Small intestine (tissue), 7 donors: ENCODE measurements around the gene KANSL1. TPM values are rescaled to one million over a fixed set of nuclear protein-coding genes. Genes with fewer than 3 reads are reported as not detected.

ENCODE experiments used
- DNase-seq, 2 donors: peaks; one replicate each; pipeline versions ENCODE4 v3.0.0 to v3.0.0-alpha.2; 2013
- FAIRE-seq: peaks from 2 replicates; lab custom pipeline; 2012; peaks lifted over from hg19 to GRCh38; lab: Jason Lieb, UNC
- H3K27ac ChIP-seq, 3 donors: one replicate each; pipeline ENCODE4 v1.5.1; 2013; ENCODE audit warnings: low read length in 2 of 3, mild to moderate bottlenecking in 2 of 3, control low read depth in 1 of 3, inconsistent platforms in 1 of 3, low read depth in 1 of 3, moderate library complexity in 1 of 3
- H3K27me3 ChIP-seq, 3 donors: one replicate each; pipeline ENCODE4 v1.6.1; 2013; ENCODE audit warnings: low read length in 3 of 3, inconsistent platforms in 1 of 3; ENCODE audit not compliant: control insufficient read depth in 3 of 3, insufficient read depth in 3 of 3
- H3K36me3 ChIP-seq, 3 donors: one replicate each; pipeline ENCODE4 v1.6.1; 2013; ENCODE audit warnings: low read length in 3 of 3, inconsistent platforms in 1 of 3, low read depth in 1 of 3, mild to moderate bottlenecking in 1 of 3, moderate library complexity in 1 of 3; ENCODE audit not compliant: control insufficient read depth in 3 of 3, insufficient read depth in 2 of 3
- H3K4me1 ChIP-seq, 3 donors: one replicate each; pipeline ENCODE4 v1.6.1; 2013; ENCODE audit warnings: low read length in 2 of 3, inconsistent platforms in 1 of 3, low read depth in 1 of 3, mild to moderate bottlenecking in 1 of 3, moderate library complexity in 1 of 3; ENCODE audit not compliant: control insufficient read depth in 3 of 3, insufficient read depth in 2 of 3
- H3K4me3 ChIP-seq, 3 donors: one replicate each; pipeline ENCODE4 v1.5.1; 2013; ENCODE audit warnings: low read length in 3 of 3, control low read depth in 1 of 3, inconsistent platforms in 1 of 3, low read depth in 1 of 3, mild to moderate bottlenecking in 1 of 3, moderate library complexity in 1 of 3
- H3K9me3 ChIP-seq, 2 donors: one replicate each; pipeline ENCODE4 v1.6.1; 2013; ENCODE audit warnings: low read depth in 1 of 2, low read length in 1 of 2; ENCODE audit not compliant: control insufficient read depth in 2 of 2, insufficient read depth in 1 of 2
- WGBS, 3 donors: extraction: QIAGEN DNeasy Blood & Tissue Kit; methylation state at CpG; one replicate each; pipeline ENCODE4 v1.1.7; 2013; 5-methylcytosine and 5-hydroxymethylcytosine counted together
- polyA plus RNA-seq, 4 donors: library from polyadenylated mRNA; stranded (reverse) in 3 of 4; unstranded in 1 of 4; fragments of 200-250 nt in 3 of 4; fragments of 120-200 nt in 1 of 4; gene quantifications; one replicate each; pipeline versions ENCODE4 v1.2.1 to v1.2.3, GENCODE V29; 2013
- donor health status: healthy with polysubstance abuse.
- donor health status: control.
- donor health status: control.
- donor health status: Bipolar disorder and iron deficiency.
- donor health status: healthy.

Gene KANSL1
- polyA plus RNA-seq, 4 donors: 12.7 to 54.0 (median 20.2) TPM

DNA sequence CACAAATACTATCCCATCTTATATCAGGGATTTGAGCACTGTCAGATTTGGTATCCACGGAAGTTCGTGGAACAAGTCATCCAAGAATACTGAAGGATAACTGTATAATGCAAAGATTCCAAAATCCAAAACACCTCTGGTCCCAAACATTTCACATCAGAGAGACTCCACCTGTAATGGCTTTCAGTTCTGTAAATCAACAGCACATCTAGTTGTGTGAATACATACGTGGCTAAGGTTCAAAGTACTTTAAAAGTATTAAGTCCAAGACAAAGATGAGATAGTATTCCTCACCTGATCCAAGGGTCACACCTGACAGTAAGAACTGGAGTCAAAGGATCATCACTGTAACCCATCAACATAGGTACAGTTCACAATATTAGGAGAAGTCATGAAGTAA lies 54.8 kb downstream of the KANSL1 start:
- FAIRE-seq: peak; percentile 67
- H3K27ac ChIP-seq: peak overlapping the region in 2 of 3 donors; percentile 50 to 64
- peaks cover 0 to 3% (median 0%) of the 10 kb centered on the region in 3 donors for H3K36me3 ChIP-seq
- H3K9me3 ChIP-seq: no peaks in the 10 kb centered on the region
- 24 to 58% (median 31%) methylated on average over 3 of the region's 3 CpGs for WGBS, 3 donors
- peak; percentile 82 to 85 for DNase-seq
- no peaks in the 10 kb centered on the region for H3K27me3 ChIP-seq
- H3K4me1 ChIP-seq: peaks cover 7 to 13% (median 9%) of the 10 kb centered on the region in 3 donors
- no peak overlapping the region for H3K4me3 ChIP-seq

DNA sequence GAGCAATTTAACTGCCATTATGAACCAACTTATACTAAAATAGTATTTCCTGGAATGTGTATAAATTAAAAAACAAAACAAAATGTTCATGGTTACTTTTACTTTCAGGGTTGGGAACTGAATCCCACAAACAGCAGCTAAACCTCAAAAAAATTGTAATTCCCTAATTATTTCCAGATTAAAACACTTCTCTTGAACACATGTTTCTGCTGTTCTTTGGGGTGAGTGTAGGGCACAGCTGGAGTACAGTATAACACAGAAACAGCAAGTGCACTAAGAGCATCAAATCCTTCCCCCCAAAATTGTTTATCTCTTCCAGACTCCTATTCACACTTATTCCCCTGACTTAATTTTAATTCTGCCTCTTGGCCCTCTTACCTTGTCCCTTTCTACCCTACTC lies 56.4 kb downstream of the KANSL1 start:
- no peak for FAIRE-seq
- peaks cover 4 to 13% (median 9%) of the 10 kb centered on the region in 3 donors for H3K4me1 ChIP-seq
- no peaks in the 10 kb centered on the region for H3K27me3 ChIP-seq

DNA sequence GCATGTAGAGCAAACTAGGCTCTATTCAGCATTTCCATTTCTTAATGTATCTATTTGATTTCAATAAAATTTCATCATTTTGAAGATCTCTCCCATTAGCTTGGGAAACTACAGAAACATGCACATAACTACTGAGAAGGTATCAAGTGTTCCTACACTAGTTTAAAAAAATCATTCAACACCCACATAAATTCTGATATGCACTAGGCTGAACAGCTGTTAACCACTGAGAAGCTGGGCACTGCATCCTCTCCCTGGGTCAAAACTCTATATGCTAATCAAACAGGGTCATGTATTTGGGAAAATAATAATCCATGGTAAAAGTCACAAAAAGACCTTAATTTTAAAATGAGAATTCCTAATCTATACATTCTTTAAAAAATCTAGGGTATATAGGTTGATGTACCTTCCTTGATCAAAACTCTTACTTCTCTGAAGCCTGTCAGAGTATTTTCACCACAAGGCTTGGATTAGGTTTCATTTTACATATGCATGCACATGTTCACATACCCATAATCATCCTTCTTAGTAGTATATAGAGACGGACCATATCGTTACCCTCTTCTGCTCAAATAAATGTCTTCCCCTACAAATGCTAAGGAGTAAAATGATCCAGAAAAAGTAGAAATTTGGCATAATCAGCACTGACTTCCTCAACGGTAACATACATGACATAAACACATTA lies 57.2 kb downstream of the KANSL1 start:
- peaks cover 0 to 3% (median 0%) of the 10 kb centered on the region in 3 donors for H3K36me3 ChIP-seq
- no peak overlapping the region for H3K4me3 ChIP-seq
- H3K27ac ChIP-seq: no peak overlapping the region
- no peak for FAIRE-seq
- no peaks in the 10 kb centered on the region for H3K9me3 ChIP-seq
- no peaks in the 10 kb centered on the region for H3K27me3 ChIP-seq
- no peak for DNase-seq
- 66 to 87% (median 76%) methylated on average over 3 of the region's 3 CpGs for WGBS, 3 donors
- peaks cover 2 to 13% (median 9%) of the 10 kb centered on the region in 3 donors for H3K4me1 ChIP-seq

More for the DNA sequence above, 56.4 kb downstream of the KANSL1 start:
- DNase-seq: no peak
- no peak overlapping the region for H3K4me3 ChIP-seq
- peak overlapping the region in 1 of 3 donors; percentile 11 for H3K27ac ChIP-seq
- H3K9me3 ChIP-seq: no peaks in the 10 kb centered on the region
- peaks cover 0 to 3% (median 0%) of the 10 kb centered on the region in 3 donors for H3K36me3 ChIP-seq

DNA sequence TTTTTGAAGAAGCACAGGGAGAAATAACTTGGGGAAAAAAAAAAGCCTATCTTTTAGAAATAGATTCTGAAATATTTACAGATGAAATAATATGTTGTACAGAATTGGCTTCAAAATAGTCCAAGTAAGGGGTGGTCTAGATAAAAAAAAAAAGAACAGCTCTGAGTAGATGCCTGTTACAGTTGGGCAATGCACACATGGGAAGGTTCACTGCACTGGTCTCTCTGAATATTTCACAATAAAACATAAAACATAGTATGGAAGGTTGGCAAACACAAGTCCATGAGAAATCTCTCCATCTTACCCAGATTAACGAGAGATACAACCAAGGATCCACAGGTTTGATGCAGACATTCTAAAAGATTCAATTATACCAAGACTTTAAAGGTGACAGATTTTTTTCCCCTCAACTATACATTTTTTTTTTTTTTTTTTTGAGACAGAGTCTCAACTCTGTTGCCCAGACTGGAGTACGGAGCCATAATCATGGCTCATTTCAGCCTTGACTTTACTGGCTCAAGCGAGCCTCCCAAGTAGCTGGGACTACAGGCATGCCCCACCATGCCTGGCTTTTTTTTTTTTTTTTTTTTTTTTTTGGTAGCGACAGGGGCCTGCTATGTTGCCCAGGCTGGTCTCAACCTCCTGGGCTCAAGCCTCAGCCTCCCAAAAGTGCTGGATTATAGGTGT lies 58.0 kb downstream of the KANSL1 start:
- DNase-seq (no peak), FAIRE-seq (no peak)
- Histone ChIP-seq H3K4me3 (no peak overlapping the region), H3K4me1 (peaks cover 2 to 13% (median 9%) of the 10 kb centered on the region in 3 donors), H3K27ac (no peak overlapping the region), H3K27me3 (no peaks in the 10 kb centered on the region), H3K36me3 (peaks cover 0 to 3% (median 0%) of the 10 kb centered on the region in 3 donors), H3K9me3 (no peaks in the 10 kb centered on the region)
- 91 to 98% (median 96%) methylated on average over 3 to 4 of the region's 4 CpGs for WGBS, 3 donors

DNA sequence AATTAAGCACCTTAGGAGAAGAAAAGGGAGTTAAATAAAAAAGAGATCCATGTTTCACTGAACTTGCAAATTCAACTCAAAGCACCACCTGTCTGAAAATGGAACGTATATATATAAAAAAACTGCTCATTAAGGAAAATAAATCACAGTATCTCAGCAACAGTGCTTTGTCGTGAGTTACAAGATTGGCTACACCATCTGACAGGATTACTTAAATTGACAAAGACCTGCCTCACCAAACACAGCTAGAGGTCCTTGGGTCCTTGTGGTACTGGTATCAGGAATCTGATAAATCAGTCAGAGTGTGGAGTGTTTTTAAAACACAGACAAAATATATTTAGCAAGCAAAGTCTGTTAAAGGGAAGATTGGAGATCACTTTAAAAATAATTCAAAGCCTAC lies 63.9 kb downstream of the KANSL1 start:
- DNase-seq: no peak
- Histone ChIP-seq H3K9me3 (no peaks in the 10 kb centered on the region), H3K36me3 (peaks cover 0 to 7% (median 0%) of the 10 kb centered on the region in 3 donors), H3K4me1 (peaks cover 0 to 8% (median 0%) of the 10 kb centered on the region in 3 donors), H3K4me3 (no peak overlapping the region), H3K27ac (no peak overlapping the region), H3K27me3 (no peaks in the 10 kb centered on the region)
- 57 to 64% (median 61%) methylated on average over 2 of the region's 2 CpGs for WGBS, 3 donors
- FAIRE-seq: no peak

DNA sequence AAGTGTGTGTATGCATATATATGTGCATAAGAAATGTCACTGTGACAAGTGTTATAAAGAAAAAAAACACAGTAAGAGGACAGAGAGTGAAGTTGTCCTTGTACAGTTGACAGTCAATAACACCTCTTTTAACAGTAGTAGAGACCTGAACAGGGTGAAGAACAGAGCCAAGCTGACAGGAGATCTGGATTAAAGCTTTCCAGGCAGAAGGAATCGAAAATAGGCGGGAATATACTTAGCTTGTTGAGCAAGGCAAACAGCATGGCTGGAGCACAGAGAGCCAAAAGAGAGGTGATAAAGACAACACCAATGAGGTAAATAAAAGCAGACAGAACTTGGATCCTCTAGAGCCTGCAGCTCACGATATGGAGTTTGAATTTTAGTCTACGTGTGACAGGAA lies 64.8 kb downstream of the KANSL1 start:
- Histone ChIP-seq H3K27me3 (no peaks in the 10 kb centered on the region), H3K4me3 (no peak overlapping the region), H3K4me1 (peaks cover 0 to 8% (median 0%) of the 10 kb centered on the region in 3 donors), H3K27ac (no peak overlapping the region), H3K9me3 (no peaks in the 10 kb centered on the region), H3K36me3 (peaks cover 0 to 7% (median 0%) of the 10 kb centered on the region in 3 donors)
- DNase-seq (no peak), FAIRE-seq (no peak)
- WGBS, 3 donors: 83 to 87% (median 84%) methylated on average over 4 of the region's 4 CpGs

DNA sequence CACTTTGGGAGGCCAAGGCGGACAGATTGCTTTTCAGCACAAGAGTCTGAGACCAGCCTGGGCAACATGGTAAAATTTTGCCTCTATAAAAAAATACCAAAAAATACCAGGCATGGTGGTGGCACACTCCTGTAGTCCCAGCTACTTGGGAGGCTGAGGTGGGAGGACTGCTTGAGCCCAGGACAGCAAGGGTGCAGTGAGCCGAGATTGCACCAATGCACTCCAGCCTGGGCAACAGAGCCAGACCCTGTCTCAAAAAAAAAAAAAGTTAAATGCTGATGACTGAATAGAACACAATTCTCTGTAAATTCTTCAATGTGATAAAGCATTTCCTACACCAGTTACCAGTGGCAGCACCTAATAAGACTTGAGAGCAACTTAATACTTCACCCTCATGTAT lies 65.7 kb downstream of the KANSL1 start:
- no peak overlapping the region for H3K4me3 ChIP-seq
- WGBS, 3 donors: 97 to 100% (median 99%) methylated on average over 2 of the region's 2 CpGs
- H3K27me3 ChIP-seq: no peaks in the 10 kb centered on the region
- H3K36me3 ChIP-seq: peaks cover 0 to 7% (median 0%) of the 10 kb centered on the region in 3 donors
- no peak for FAIRE-seq
- DNase-seq: no peak
- H3K27ac ChIP-seq: no peak overlapping the region
- peaks cover 0 to 8% (median 0%) of the 10 kb centered on the region in 3 donors for H3K4me1 ChIP-seq
- no peaks in the 10 kb centered on the region for H3K9me3 ChIP-seq

DNA sequence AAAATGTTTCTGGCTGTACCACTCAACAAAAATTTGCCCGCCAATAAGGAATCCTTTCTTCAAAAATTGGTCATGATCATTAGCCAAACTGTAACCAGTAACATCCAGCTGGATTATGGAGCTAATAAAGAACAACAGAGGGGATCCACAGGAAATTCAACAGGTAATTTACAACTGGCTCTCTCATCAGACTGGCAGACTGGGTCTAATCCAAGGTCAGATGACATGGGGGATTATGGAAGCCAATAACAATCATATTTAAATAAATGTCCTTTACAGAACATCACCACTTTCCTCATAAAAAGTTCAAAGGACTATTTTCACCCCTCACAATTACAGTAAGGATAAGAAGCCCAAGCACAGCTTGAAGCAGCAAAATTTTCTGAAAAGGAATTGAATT lies 66.4 kb downstream of the KANSL1 start:
- FAIRE-seq: no peak
- DNase-seq: no peak
- Histone ChIP-seq H3K4me3 (no peak overlapping the region), H3K4me1 (peaks cover 0 to 9% (median 5%) of the 10 kb centered on the region in 3 donors), H3K9me3 (no peaks in the 10 kb centered on the region), H3K27ac (no peak overlapping the region), H3K36me3 (peaks cover 0 to 6% (median 0%) of the 10 kb centered on the region in 3 donors), H3K27me3 (no peaks in the 10 kb centered on the region)
- WGBS, 3 donors: 94 to 97% (median 96%) methylated on average over 1 of the region's 1 CpG
